GM21529 (cell line): ENCODE data around the gene AVEN.
A peak's percentile ranks its signal among the peaks of the same experiment; 100 is the strongest.

ENCODE experiments used
- ATAC-seq: cut with Tn5 transposase; IDR thresholded peaks from one replicate; pipeline ENCODE4 v1.9.1; 2021; ENCODE audit not compliant: unreplicated experiment

The AVEN gene

DNA sequence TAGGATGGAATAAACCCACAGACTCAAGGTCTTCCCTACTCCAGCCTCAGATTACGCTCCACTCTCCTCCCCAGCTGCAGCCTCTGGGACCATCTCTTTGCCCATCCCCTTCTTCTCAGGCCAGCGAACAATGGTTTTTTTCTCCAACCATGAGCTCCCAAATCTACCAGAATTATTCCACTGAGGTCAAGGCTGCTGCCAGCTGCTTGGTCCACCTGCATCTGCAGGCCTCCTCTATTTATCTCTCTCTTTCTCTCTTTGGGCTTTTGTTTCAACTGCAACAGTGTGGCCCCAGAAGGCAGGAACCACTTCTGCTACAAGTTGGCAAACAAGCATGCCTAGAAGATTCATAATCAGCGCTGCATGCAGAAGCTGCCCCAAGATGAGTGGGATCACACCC, 51.6 kb downstream of the AVEN start:
- ATAC-seq: no peak

- ATAC-seq: no peak
Measured at GRCh38 chr15:33985751-33986150, 53.3 kb downstream of the AVEN start.

- no peak for ATAC-seq
Measured at GRCh38 chr15:33985287-33985686, 53.7 kb downstream of the AVEN start.

GRCh38 chr15:33982516-33982915, 56.5 kb downstream of the AVEN start:
- no peak for ATAC-seq

DNA sequence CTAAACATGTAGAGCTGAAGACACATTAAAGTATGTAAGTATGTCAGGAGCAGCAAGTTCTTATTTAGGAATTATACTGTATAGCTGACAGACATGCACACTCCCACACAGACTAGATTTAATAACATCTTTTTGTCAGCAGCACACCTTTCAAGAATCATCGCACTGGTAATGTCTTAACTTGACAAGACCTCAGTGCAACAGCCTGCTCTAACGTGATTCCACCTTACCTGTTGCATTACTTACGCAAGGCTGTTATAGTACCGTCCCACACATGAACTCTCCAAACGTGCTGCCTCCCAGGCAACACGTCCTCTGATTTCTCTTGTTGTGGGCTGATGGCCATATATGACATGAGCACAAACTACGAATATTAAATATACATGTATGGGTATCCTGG, 58.8 kb downstream of the AVEN start:
- no peak for ATAC-seq

DNA sequence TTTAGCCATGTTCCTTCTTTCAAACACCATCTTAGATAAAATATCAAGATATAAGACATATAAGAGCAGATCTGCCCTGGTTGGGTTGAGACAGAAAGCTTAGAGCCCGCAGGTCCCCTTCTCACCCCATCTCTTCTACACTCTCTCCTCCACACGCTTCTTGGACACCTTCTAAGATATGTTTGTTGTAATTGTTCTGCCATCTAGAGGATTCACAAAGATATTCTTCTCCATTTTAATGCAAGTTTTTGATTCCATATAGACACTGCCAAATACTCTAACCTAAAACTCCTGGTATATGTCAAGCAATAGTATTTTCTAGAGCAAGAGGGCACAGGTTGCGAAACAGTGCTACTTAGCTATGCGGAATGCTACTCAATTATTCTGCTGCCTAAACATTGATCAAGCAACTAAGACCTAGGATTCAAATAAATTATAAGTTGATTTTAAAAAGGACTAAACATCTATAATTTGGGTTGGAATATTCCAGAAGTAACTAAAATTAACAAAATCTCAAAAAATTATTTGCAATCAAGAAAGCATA, 63.9 kb downstream of the AVEN start:
- ATAC-seq: no peak

- ATAC-seq: no peak
Measured at GRCh38 chr15:33971811-33972210, 67.2 kb downstream of the AVEN start.

DNA sequence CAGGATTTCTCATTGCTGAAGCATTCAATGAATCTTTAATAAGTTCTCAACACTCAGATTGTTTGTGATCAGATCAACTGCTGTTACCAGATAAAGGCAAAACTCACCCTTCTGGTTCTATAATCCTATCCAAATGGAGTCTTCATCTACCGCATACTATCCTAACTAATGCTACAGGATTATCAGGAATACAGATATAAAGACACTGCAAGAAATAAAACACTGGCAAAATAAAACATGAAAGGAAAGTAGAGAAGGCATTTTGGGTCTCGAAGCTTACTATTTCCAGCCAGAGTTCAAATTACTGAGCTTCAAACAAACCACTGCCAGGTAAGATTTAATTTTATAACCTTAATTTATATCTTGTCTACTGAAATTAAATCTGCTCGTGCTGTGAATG, 70.2 kb downstream of the AVEN start:
- ATAC-seq: no peak

DNA sequence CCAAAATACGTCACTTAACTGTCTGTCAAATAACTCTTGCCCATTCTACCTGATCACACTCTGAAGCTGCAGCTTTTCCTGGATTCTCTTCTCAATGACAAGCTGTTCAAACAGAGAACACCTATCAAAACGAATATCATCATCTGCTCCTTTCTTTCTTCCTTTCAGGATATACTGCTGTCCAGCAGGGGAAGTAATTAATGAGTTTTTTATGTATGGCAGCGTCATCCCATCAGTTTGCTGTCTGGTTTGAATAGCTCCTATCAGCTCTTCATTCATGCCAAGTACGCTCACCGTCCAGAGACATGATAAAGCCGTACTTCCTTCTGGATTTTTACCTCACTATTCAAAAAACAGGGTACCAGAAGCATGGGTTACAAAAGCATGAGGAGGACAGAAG, 70.8 kb downstream of the AVEN start, which contains the start of gene CHRM5:
Gene CHRM5 (plus strand): TSS at position 274 of the 400 bp plus-strand sequence. CDS start 94,221 bp downstream, outside the sequence.
- no peak for ATAC-seq

- ATAC-seq: no peak
Measured at GRCh38 chr15:33964665-33965040, 74.4 kb downstream of the AVEN start.

DNA sequence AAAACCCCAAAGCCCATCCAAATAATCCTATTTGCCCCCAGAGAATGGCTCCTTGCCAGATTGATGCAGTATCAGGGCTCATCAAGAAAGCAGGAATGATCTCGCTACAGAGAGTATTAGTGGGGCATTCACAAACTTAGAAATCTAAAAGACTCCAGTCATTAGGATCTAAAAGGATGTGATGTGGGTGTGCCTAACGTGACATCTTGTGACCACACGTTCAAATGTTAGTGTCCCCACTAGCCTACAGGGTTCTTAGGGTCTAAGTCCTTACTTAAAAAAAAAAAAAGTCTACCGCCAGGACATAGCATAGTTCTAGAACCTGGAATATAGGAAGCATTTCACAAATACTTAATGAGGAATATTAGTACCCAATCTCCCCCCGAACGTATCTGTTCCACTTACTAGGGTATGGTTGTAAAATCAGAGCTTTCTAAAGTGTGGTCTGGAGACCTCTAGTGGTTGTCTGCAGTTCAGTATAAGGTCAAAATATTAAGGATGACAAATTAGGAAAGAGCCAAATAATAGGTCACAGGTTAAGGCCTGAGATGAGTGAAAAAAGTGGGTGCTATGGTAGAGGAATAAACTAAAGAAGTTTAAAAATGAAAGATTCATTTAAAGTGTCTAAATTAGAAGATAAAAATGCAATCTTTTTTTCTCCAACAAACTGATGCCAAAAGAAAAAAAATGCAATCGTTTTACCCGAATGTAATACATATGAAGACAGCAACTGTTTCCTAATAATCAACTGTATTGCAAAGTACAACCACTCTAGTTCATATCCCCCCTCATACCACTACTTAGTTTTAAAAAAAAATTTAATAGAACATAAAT, 75.0 kb downstream of the AVEN start:
- no peak for ATAC-seq

- no peak for ATAC-seq
Measured at GRCh38 chr15:33960549-33960935, 78.5 kb downstream of the AVEN start.

DNA sequence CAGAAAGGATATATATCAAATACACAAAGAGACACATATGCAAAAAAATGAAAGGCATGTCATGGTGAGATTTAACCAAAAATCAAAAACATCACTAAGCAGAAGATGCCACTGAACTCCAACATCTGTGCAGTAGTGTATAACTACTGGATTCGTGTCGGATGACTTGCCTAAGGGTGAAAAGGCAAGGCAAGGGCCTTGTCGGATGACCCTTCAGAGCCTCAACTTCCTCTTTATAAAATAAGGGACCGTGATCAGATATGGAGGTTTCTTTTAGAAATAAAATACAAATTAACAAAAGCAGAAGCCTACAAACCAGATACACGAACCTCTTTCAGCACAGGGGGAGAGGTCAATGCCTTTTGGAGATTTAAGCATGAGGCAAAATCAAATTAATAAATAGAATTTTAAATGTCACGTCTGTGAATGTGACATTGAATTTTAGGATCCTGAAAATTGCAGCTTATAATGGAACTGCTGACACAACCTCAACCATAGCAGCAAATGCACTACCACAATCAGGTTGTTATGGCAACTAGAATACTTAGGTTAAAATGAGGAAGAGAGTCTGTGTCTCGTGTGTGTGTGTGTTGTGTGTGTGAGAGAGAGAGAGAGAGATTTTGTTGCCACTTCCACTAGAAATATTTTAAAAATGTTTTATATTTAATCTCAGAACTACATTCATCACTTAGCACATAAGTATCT, 79.0 kb downstream of the AVEN start:
- ATAC-seq: no peak

DNA sequence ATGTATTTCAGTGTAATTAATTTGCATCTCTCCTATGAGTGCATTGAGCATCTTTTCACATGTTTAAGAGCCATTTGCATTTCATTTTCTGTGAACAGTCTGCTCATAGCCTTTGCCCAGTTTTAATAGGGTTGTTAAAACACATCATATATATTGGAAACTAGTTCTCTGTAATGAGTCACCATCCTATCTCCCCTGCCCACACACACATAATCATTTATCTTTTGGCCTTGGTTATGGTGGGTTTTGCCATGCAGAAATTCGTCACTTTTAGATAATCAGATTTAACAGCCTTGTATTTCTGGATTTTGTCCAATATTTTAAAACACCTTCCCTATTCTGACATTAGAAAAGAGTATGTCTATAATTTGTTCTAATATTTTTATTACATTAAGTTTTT, 82.6 kb downstream of the AVEN start:
- no peak for ATAC-seq

- ATAC-seq: no peak
Measured at GRCh38 chr15:33955945-33956344, 83.1 kb downstream of the AVEN start.

GRCh38 chr15:33946152-33946551, 92.9 kb downstream of the AVEN start:
- no peak for ATAC-seq

- peak; percentile 74 for ATAC-seq
Measured at GRCh38 chr15:33941279-33942063, 97.5 kb downstream of the AVEN start.

- ATAC-seq: no peak
Measured at GRCh38 chr15:33934921-33935320, 104.1 kb downstream of the AVEN start.

GRCh38 chr15:33934396-33934795, 104.6 kb downstream of the AVEN start:
- no peak for ATAC-seq

DNA sequence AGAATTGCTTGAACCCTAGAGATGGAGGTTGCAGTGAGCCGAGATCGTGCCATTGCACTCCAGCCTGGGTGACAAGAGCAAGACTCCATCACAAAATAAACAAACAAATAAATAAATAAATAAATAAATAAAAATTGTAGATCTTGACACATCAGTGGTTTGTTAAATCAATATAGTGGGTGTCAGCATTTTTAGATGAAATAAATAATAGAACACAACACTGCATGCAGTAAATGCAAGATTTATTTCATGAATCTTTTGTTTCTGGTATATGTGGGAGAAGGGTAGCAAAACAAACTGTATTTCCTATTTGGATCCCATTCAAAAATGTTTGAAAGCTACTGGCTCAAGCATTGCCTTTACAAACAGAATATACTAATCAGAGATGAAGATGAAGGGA, 106.3 kb downstream of the AVEN start:
- ATAC-seq: no peak

DNA sequence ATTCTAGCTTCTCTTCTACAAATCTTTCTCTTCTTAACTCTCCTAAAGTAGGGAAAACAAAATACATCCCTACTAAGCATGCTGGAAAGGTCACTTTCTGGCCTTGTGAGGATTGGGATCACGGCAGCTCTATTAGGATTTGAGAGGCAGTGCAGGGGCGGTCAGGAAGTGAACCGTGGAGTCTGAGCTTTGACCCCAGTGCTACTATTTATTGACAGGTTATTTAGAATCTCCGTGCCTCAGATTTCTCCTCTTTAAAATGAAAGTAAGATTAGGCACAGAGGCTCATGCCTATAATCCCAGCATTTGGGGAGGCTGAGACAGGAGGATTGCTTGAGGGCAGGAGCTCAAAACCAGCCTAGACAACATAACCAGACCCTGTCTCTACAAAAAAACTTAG, 112.7 kb downstream of the AVEN start:
- ATAC-seq: no peak
